Body of pancreas (tissue), 4 donors: ENCODE results near the gene YBEY.

Experiments
- POLR2A ChIP-seq, 3 donors: fragments of 450-650 bp; IDR thresholded peaks; one replicate each; pipeline ENCODE4 v1.6.1; 2016; ENCODE audit warnings: antibody characterized with exemption in 3 of 3, mild to moderate bottlenecking in 2 of 3
- TF ChIP-seq, protein P1 (sequence below), 7 experiments: fragments of 450-650 bp in 4 of 7; fragments of 200-600 bp in 3 of 7; sonication (generic) in 3 of 7; IDR thresholded peaks; one replicate each; pipeline ENCODE4 v1.5.1; 2016 to 2019; ENCODE audit warnings: antibody characterized with exemption in 7 of 7

DNA sequence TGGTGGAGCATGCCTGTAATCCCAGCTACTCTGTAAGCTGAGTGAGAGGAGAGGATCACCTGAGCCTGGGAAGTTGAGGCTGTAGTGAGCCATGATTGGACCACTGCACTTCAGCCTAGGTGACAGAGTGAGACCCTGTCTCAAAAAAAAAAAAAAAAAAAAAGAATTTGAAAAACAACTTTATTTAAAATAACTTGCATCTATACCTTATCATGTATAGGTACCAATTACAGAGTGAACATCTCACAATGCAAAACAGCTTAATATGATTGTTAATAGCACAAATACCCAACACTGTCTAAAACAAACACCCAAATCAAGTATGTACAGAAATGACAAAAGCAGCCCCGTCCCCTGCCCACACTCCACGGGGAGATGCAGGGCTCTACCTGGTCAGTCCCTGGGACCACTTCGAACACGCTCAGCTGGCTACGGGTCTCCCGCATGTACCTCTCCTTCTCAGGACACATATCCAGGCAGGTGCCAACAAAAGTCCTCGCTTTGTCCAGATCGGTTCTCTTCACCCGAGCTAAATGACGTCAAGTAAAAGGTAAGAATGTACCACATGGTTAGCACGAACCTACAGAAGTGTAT lies 11.2 kb upstream of the YBEY start:
- no peak for TF ChIP-seq POLR2A (IDR thresholded peaks at IDR 0.05)
- TF ChIP-seq, protein P1, sequence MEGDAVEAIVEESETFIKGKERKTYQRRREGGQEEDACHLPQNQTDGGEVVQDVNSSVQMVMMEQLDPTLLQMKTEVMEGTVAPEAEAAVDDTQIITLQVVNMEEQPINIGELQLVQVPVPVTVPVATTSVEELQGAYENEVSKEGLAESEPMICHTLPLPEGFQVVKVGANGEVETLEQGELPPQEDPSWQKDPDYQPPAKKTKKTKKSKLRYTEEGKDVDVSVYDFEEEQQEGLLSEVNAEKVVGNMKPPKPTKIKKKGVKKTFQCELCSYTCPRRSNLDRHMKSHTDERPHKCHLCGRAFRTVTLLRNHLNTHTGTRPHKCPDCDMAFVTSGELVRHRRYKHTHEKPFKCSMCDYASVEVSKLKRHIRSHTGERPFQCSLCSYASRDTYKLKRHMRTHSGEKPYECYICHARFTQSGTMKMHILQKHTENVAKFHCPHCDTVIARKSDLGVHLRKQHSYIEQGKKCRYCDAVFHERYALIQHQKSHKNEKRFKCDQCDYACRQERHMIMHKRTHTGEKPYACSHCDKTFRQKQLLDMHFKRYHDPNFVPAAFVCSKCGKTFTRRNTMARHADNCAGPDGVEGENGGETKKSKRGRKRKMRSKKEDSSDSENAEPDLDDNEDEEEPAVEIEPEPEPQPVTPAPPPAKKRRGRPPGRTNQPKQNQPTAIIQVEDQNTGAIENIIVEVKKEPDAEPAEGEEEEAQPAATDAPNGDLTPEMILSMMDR (IDR thresholded peaks at IDR 0.05), result no peak
